ENCODE measurements around the gene TGFB2. TPM values are rescaled to one million over a fixed set of nuclear protein-coding genes. Genes with fewer than 3 reads are reported as not detected.

Gene TGFB2
- total and polyA plus RNA-seq, 10 donors = 0.24 to 5.5 (median 2.1) TPM

DNA sequence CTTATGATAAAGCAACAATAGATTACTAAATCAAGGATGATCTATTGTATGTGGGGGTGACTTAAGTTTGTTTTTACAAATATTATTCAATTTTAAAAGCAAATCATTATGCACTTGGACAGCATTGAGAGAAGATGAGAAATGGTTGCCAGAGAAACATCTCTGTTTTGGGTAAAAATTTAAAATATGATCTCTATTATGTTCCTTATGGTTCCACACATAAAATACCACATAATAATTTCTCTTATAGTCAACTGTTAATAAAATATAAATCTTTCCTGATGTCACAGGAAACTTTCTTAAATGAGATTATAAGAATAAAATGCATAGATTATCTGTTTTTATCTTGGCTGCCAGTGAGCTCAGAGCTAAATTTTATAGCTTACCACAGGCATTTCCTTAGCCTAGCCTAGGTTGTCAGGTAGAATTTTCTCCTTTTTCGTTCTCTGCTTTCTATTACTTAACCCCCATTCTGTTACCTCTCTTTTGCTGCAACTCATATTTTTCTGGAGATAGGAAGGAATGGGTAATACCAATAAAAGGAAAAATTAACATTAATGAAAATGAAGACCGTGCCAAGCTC, 109.7 kb downstream of the TGFB2 start:
- Histone ChIP-seq H3K4me3 (no peak overlapping the region), H3K4me1 (peaks cover 0 to 10% (median 2%) of the 10 kb centered on the region in 6 donors), H3K27me3 (replicated peaks in 1 of 7) (no peaks in the 10 kb centered on the region), H3K27ac (no peak overlapping the region), H3K9me3 (no peaks in the 10 kb centered on the region), H3K36me3 (no peaks in the 10 kb centered on the region)
- no peak for DNase-seq
- WGBS, 5 donors = 63 to 79% (median 72%) methylated on average over 2 of the region's 2 CpGs
- intact Hi-C loops (cut with DNase I; ENCODE audit: low total_unique reads) = no loop called here
- no peak for TF ChIP-seq POLR2AphosphoS5 (IDR thresholded peaks at IDR 0.05)

DNA sequence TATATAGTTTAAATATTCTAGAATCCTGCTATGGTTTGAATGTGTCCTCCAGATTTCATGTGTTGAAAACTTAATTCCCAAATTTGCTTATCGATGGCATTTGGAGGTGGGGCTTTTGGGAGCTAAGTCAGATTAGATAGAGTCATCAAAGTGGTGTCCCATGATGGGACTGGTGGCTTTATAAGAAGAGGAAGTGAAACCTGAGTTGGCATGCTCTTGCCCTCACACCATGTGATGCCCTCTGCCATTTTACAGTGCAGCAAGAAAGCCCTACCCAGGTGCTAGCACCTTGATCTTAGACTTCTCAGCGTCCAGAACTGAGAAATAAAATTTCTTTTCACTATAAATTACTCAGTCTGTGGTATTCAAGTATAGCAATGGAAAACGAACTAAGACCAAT, 111.3 kb downstream of the TGFB2 start:
- Histone ChIP-seq H3K4me3 (no peak overlapping the region), H3K36me3 (no peaks in the 10 kb centered on the region), H3K4me1 (peaks cover 0 to 12% (median 2%) of the 10 kb centered on the region in 6 donors), H3K9me3 (no peaks in the 10 kb centered on the region), H3K27me3 (replicated peaks in 1 of 7) (no peaks in the 10 kb centered on the region), H3K27ac (no peak overlapping the region)
- WGBS, 5 donors = 74 to 81% (median 79%) methylated on average over 3 of the region's 3 CpGs
- intact Hi-C loops (cut with DNase I; ENCODE audit: low total_unique reads) = no loop called here
- no peak for DNase-seq
- no peak for TF ChIP-seq POLR2A (IDR thresholded peaks at IDR 0.05)
- TF ChIP-seq, protein P1, sequence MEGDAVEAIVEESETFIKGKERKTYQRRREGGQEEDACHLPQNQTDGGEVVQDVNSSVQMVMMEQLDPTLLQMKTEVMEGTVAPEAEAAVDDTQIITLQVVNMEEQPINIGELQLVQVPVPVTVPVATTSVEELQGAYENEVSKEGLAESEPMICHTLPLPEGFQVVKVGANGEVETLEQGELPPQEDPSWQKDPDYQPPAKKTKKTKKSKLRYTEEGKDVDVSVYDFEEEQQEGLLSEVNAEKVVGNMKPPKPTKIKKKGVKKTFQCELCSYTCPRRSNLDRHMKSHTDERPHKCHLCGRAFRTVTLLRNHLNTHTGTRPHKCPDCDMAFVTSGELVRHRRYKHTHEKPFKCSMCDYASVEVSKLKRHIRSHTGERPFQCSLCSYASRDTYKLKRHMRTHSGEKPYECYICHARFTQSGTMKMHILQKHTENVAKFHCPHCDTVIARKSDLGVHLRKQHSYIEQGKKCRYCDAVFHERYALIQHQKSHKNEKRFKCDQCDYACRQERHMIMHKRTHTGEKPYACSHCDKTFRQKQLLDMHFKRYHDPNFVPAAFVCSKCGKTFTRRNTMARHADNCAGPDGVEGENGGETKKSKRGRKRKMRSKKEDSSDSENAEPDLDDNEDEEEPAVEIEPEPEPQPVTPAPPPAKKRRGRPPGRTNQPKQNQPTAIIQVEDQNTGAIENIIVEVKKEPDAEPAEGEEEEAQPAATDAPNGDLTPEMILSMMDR (IDR thresholded peaks at IDR 0.05 in 8 of 11, conservative IDR thresholded peaks at IDR 0.05 in 3 of 11) = no peak
- TF ChIP-seq POLR2AphosphoS5 (IDR thresholded peaks at IDR 0.05) = no peak

DNA sequence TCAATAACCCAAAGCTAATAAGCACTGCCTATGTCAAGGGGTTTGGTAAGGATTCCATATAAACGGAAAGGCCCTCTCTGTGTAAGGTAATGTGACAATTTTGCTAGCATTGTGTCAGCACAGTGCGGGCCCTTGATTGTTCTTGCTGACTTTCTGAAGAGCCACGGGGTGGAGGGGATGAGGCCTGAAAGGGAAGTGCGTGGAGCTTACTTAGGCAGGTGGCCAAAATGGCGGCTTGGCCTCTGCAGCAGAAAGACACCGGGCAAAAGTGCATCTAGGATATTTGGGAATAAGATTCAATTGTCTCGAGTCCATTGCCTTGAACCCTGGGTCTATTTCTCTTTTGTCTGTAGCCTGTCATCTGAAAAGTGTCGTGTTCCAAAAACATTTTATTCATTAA, 114.3 kb downstream of the TGFB2 start:
- 70 to 87% (median 84%) methylated on average over 8 of the region's 8 CpGs for WGBS, 5 donors
- Histone ChIP-seq H3K4me3 (no peak overlapping the region), H3K36me3 (no peaks in the 10 kb centered on the region), H3K9me3 (no peaks in the 10 kb centered on the region), H3K27me3 (replicated peaks in 1 of 7) (no peaks in the 10 kb centered on the region), H3K4me1 (peaks cover 0 to 12% (median 0%) of the 10 kb centered on the region in 6 donors), H3K27ac (peak overlapping the region in 2 of 8 donors; percentile 10 to 34)
- no peak for DNase-seq
- TF ChIP-seq POLR2AphosphoS5 (IDR thresholded peaks at IDR 0.05) (no peak), POLR2A (IDR thresholded peaks at IDR 0.05) (no peak)
- intact Hi-C loops (cut with DNase I; ENCODE audit: low total_unique reads) = no loop called here

DNA sequence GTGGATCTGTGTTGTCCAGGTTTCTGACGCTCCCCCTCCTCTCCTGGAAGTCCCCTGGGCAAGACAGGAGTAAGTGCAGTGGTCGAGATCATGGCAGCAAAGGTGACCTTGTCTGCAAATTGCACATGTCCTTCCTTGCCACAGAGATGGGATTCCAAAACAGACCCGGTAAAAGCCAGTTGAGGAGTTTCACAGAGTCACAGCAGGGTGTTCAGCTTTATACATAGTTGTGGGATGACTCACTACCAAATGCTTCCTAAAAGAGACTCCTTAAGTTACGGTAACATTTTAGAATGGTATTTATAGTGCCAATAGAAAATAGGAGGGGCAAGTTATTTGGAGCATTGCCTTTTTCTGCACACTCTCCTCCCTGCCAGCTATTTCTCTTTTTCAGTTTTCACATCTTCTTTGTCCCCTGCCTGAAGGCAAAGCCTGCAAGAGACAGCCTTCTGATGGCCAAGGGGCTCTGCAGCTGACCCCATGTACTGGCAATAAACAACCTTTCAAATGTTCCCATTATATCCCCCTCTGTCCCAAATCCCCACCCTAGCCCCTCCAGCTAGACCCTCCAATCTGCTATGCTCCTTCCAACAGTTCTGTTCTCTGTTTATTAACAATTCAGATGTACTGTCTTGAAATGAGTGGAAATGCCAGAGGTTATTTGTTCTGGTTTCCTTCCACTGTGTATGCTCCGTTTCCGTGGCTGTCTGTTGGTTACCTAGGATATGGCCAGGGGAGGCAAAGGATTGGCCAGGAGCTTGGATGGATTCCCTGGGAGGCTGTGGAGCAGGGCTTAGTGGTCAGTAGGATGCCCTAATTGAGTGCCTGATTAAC, 115.0 kb downstream of the TGFB2 start:
- H3K9me3 ChIP-seq = no peaks in the 10 kb centered on the region
- intact Hi-C loops (cut with DNase I; ENCODE audit: low total_unique reads) = no loop called here
- TF ChIP-seq POLR2A (IDR thresholded peaks at IDR 0.05) (no peak), POLR2AphosphoS5 (IDR thresholded peaks at IDR 0.05) (no peak)
- TF ChIP-seq, protein P1 (IDR thresholded peaks at IDR 0.05 in 8 of 11, conservative IDR thresholded peaks at IDR 0.05 in 3 of 11) = no peak
- H3K4me1 ChIP-seq = peaks cover 0 to 12% (median 0%) of the 10 kb centered on the region in 6 donors
- no peaks in the 10 kb centered on the region for H3K36me3 ChIP-seq
- DNase-seq = no peak
- H3K27ac ChIP-seq = peak overlapping the region in 3 of 8 donors; percentile 10 to 34 (median 18)
- WGBS, 5 donors = 31 to 59% (median 45%) methylated on average over 6 of the region's 6 CpGs
- H3K27me3 ChIP-seq (replicated peaks in 1 of 7) = no peaks in the 10 kb centered on the region
- H3K4me3 ChIP-seq = no peak overlapping the region

DNA sequence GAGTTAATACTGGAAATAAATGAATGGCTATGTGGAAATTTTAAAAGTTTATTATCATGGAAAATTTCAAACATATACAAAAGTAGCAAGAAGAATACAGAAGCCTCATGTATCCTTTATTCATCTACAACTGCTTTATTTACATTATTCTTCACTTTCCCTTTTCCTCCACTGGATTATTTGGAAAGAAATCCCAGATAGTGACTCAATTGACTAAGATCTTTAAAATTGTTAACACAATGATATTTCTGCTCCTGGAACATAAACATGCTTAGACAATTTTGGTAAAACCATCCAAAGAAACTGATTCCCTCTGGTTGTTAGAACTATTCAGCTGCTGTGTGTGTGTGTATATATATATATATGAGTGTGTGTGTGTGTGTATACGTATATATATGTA, 116.2 kb downstream of the TGFB2 start:
- WGBS, 5 donors = 28 to 90% (median 84%) methylated on average over 1 of the region's 1 CpG
- TF ChIP-seq POLR2A (IDR thresholded peaks at IDR 0.05) = no peak
- TF ChIP-seq, protein P1 (IDR thresholded peaks at IDR 0.05 in 8 of 11, conservative IDR thresholded peaks at IDR 0.05 in 3 of 11) = no peak
- no peak for TF ChIP-seq POLR2AphosphoS5 (IDR thresholded peaks at IDR 0.05)

More for the DNA sequence above, 116.2 kb downstream of the TGFB2 start:
- Histone ChIP-seq H3K36me3 (no peaks in the 10 kb centered on the region), H3K9me3 (no peaks in the 10 kb centered on the region), H3K27ac (no peak overlapping the region), H3K4me1 (peaks cover 0 to 12% (median 0%) of the 10 kb centered on the region in 6 donors), H3K4me3 (no peak overlapping the region), H3K27me3 (replicated peaks in 1 of 7) (no peaks in the 10 kb centered on the region)
- no peak for DNase-seq
- intact Hi-C loops (cut with DNase I; ENCODE audit: low total_unique reads) = no loop called here
